GM18870 (cell line): ENCODE measurements around the gene SLC35F6.
A peak's percentile ranks its signal among the peaks of the same experiment; 100 is the strongest.
"Not testable (repeated sequence)": the region's sequence is repeated elsewhere in the genome, so short reads cannot be mapped to it uniquely, and the experiment has no call there.

Source experiments
- ATAC-seq: cut with Tn5 transposase; IDR thresholded peaks from one replicate; pipeline ENCODE4 v1.9.1; 2021; ENCODE audit warnings: moderate library complexity; ENCODE audit not compliant: unreplicated experiment

Gene SLC35F6

GRCh38 chr2:26754972-26755670 is 9.0 kb upstream of the SLC35F6 start:
- ATAC-seq, result no peak

GRCh38 chr2:26756337-26756736 is 7.7 kb upstream of the SLC35F6 start:
- no peak for ATAC-seq

GRCh38 chr2:26757873-26758789 is 6.0 kb upstream of the SLC35F6 start:
- ATAC-seq, result peak; percentile 69

GRCh38 chr2:26758790-26759321 is 5.2 kb upstream of the SLC35F6 start:
- ATAC-seq, result no peak

- no peak for ATAC-seq
Measured at GRCh38 chr2:26759845-26760244, 4.2 kb upstream of the SLC35F6 start.

GRCh38 chr2:26760991-26761390 is 3.1 kb upstream of the SLC35F6 start:
- not testable (repeated sequence) for ATAC-seq

GRCh38 chr2:26763019-26763418 is 1.1 kb upstream of the SLC35F6 start:
- ATAC-seq, result no peak

- ATAC-seq, result no peak
Measured at GRCh38 chr2:26764906-26765305, 822 bp downstream of the SLC35F6 start.

- ATAC-seq, result no peak
Measured at GRCh38 chr2:26765475-26766200, 1.6 kb downstream of the SLC35F6 start.

- no peak for ATAC-seq
Measured at GRCh38 chr2:26767129-26767528, 3.0 kb downstream of the SLC35F6 start.

- ATAC-seq, result no peak
Measured at GRCh38 chr2:26767894-26768487, 3.9 kb downstream of the SLC35F6 start.

GRCh38 chr2:26768759-26769088 is 4.6 kb downstream of the SLC35F6 start:
- no peak for ATAC-seq

GRCh38 chr2:26769089-26769761 is 5.1 kb downstream of the SLC35F6 start:
- ATAC-seq, result no peak

- ATAC-seq, result no peak
Measured at GRCh38 chr2:26770986-26771586, 7.0 kb downstream of the SLC35F6 start.

- no peak for ATAC-seq
Measured at GRCh38 chr2:26772064-26773001, 8.2 kb downstream of the SLC35F6 start.

- ATAC-seq, result no peak
Measured at GRCh38 chr2:26776195-26776800, 12.2 kb downstream of the SLC35F6 start.

- ATAC-seq, result no peak
Measured at GRCh38 chr2:26778098-26778497, 14.0 kb downstream of the SLC35F6 start.

- ATAC-seq, result no peak
Measured at GRCh38 chr2:26778507-26778906, 14.4 kb downstream of the SLC35F6 start.
